Measurements from ENCODE around the gene TRIM44.

The TRIM44 gene

DNA sequence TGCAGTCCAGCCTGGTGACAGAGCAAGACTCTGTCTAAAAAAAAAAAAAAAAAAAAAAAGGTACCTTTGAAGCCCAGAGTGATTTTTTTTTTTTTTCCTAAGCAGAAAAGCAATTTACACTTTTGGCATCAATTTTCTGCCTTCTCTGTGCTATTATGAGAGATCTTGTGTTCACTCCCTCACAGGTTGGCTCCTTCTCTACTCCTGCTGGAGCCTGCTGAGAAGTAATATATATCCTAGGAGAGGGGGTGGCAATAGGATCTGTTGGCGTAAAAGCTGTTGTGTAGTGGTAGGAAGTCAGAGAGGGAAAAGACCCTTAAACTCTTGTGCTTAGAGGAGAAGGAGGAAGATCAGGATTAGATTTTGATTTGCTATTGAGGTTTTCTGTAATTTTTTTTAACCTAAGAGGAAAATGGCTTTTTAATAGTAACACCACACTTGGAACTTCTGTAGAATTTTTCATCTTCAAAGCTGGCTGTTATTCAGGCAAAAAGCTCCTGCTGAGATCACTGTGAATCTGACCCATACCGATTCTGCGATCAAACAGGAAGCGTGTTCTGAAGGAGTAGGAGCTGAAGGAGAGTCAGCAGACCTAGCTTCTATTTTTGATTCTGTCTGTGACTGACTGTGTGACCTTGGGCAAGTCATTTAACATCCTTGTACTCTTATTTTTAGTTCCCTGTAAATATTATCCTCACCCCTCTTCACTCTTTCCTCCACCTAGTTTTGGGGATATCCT is 77.7 kb downstream of the TRIM44 start:
- Histone ChIP-seq H3K36me3 (ENCODE audit: control insufficient read depth, insufficient read depth, low read length) (no peaks in the 10 kb centered on the region), H3K9me3 (ENCODE audit: control insufficient read depth, low read length) (no peaks in the 10 kb centered on the region), H3K4me2 (ENCODE audit: low read length) (no peak overlapping the region), H2AFZ (no peak overlapping the region), H3K27me3 (ENCODE audit: control insufficient read depth, insufficient read depth, low read length) (no peaks in the 10 kb centered on the region), H3K4me1 (no peaks in the 10 kb centered on the region), H3K4me3 (ENCODE audit: low read depth, low read length) (no peak overlapping the region), H3K27ac (no peak overlapping the region), H3K9ac (no peak overlapping the region), H3K79me2 (no peaks in the 10 kb centered on the region)
- TF ChIP-seq, protein P1, sequence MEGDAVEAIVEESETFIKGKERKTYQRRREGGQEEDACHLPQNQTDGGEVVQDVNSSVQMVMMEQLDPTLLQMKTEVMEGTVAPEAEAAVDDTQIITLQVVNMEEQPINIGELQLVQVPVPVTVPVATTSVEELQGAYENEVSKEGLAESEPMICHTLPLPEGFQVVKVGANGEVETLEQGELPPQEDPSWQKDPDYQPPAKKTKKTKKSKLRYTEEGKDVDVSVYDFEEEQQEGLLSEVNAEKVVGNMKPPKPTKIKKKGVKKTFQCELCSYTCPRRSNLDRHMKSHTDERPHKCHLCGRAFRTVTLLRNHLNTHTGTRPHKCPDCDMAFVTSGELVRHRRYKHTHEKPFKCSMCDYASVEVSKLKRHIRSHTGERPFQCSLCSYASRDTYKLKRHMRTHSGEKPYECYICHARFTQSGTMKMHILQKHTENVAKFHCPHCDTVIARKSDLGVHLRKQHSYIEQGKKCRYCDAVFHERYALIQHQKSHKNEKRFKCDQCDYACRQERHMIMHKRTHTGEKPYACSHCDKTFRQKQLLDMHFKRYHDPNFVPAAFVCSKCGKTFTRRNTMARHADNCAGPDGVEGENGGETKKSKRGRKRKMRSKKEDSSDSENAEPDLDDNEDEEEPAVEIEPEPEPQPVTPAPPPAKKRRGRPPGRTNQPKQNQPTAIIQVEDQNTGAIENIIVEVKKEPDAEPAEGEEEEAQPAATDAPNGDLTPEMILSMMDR (IDR thresholded peaks at IDR 0.05), result no peak

DNA sequence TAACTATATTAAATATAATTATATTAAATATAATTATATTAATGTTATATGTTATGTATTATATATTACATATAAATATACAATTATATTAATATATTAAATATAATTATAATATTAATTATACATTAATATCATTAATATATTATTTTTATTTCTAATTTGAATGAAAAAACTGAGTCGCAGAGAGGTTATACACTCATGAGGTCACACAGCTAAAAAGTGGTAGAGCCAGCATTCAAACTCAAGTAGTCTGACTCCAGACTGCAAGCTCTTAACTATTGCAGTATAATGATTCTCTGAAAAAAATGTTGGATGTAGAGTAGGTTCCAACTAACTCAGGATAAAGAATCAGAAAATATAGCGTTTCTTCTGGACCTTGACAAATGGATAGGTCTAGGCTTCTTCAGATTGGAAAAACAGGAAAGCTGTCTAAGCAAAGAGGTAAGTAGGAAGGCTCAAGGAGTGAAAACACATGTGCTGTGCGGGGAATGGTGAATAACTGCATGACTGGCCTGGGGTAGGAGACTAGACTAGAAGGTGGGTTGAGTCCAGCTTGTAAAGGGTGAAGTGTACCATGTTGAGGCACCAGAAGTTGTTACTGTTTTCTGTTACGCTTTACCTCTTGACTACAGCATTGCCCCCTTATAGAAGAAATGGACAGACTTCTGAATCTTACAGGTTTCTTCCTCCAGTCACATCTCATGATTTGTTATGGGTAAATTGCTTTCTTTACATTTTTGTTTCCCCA is 80.3 kb downstream of the TRIM44 start:
- H2AFZ ChIP-seq, result no peak overlapping the region
- H3K36me3 ChIP-seq (ENCODE audit: control insufficient read depth, insufficient read depth, low read length), result no peaks in the 10 kb centered on the region
- H3K4me1 ChIP-seq, result no peaks in the 10 kb centered on the region
- no peak overlapping the region for H3K4me3 ChIP-seq (ENCODE audit: low read depth, low read length)
- no peaks in the 10 kb centered on the region for H3K79me2 ChIP-seq
- H3K27me3 ChIP-seq (ENCODE audit: control insufficient read depth, insufficient read depth, low read length), result no peaks in the 10 kb centered on the region
- no peaks in the 10 kb centered on the region for H3K9me3 ChIP-seq (ENCODE audit: control insufficient read depth, low read length)
- no peak overlapping the region for H3K4me2 ChIP-seq (ENCODE audit: low read length)
- TF ChIP-seq, protein P1 (IDR thresholded peaks at IDR 0.05), result no peak
- no peak overlapping the region for H3K27ac ChIP-seq
- no peak overlapping the region for H3K9ac ChIP-seq

DNA sequence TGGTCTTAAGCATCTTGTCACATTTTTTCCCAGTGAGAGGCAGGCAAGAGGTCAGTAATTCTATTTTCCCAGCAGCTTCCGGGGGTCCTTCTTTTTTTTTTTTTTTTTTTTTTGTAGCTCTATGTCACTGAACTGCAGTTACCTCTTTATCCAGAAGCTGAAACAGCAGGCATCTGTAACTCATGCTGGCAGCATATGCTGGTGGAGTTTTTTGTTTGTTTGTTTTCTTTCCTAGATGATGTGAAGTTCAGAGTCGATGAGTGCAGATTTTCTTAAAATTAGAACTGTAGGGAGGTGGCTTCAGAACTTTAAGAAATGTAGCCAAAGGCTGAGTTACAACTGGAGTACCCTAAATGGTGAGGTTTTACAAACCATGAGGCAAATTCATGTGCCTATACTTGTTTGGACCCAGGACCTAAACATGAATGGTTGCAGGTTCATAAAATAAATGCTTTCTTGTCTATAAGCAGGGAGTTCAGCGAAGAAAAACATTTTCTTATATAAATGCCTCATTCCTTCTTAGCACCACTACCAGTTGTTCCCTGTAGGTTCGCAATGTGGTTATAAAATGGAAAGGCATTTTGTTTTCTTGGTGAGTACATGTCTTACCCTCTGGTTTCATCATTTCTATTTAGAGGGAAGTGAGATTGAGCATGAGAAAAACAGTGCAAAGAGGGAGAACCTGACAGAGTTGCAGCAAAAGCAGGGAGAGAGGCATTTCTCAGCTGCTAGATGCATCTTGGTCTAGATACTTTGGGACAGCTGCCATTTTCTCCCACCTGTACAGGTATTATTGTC is 84.0 kb downstream of the TRIM44 start:
- no peak overlapping the region for H2AFZ ChIP-seq

GRCh38 chr11:35747668-35748067 is 85.1 kb downstream of the TRIM44 start:
- no peak overlapping the region for H3K27ac ChIP-seq
- H3K4me3 ChIP-seq (ENCODE audit: low read depth, low read length), result no peak overlapping the region
- H3K36me3 ChIP-seq (ENCODE audit: control insufficient read depth, insufficient read depth, low read length), result no peaks in the 10 kb centered on the region
- H3K9me3 ChIP-seq (ENCODE audit: control insufficient read depth, low read length), result no peaks in the 10 kb centered on the region
- no peaks in the 10 kb centered on the region for H3K4me1 ChIP-seq
- H3K79me2 ChIP-seq, result no peaks in the 10 kb centered on the region
- no peak overlapping the region for H2AFZ ChIP-seq
- TF ChIP-seq, protein P1 (IDR thresholded peaks at IDR 0.05), result no peak
- no peak overlapping the region for H3K4me2 ChIP-seq (ENCODE audit: low read length)
- H3K27me3 ChIP-seq (ENCODE audit: control insufficient read depth, insufficient read depth, low read length), result no peaks in the 10 kb centered on the region
- no peak overlapping the region for H3K9ac ChIP-seq

More for the DNA sequence above, 84.0 kb downstream of the TRIM44 start:
- Histone ChIP-seq H3K36me3 (ENCODE audit: control insufficient read depth, insufficient read depth, low read length) (no peaks in the 10 kb centered on the region), H3K79me2 (no peaks in the 10 kb centered on the region), H3K4me1 (no peaks in the 10 kb centered on the region), H3K4me3 (ENCODE audit: low read depth, low read length) (no peak overlapping the region), H3K9me3 (ENCODE audit: control insufficient read depth, low read length) (no peaks in the 10 kb centered on the region), H3K4me2 (ENCODE audit: low read length) (no peak overlapping the region), H3K9ac (no peak overlapping the region), H3K27me3 (ENCODE audit: control insufficient read depth, insufficient read depth, low read length) (no peaks in the 10 kb centered on the region), H3K27ac (no peak overlapping the region)
- TF ChIP-seq, protein P1 (IDR thresholded peaks at IDR 0.05), result no peak
